Esophagus muscularis mucosa (tissue), 4 donors: ENCODE measurements around the gene VAT1. TPM values are rescaled to one million over a fixed set of nuclear protein-coding genes. Genes with fewer than 3 reads are reported as not detected.

Experiments
- DNase-seq: peaks from one replicate; pipeline ENCODE4 v3.0.0-alpha.2; 2017; ENCODE audit errors: extremely low spot score
- H3K27ac ChIP-seq, 4 donors: fragments of 200-600 bp; sonication (generic); replicated peaks in 1 of 4; 1 replicate in 3 of 4; 2 replicates in 1 of 4; pipeline ENCODE4 v1.5.1; 2016 to 2019; ENCODE audit warnings: mild to moderate bottlenecking in 1 of 4
- H3K27me3 ChIP-seq, 4 donors: fragments of 200-600 bp; sonication (generic); one replicate each; pipeline versions ENCODE4 v1.5.1 to v1.6.0; 2016 to 2019
- H3K36me3 ChIP-seq, 4 donors: fragments of 200-600 bp; sonication (generic); one replicate each; pipeline ENCODE4 v1.5.1; 2016 to 2019
- H3K4me1 ChIP-seq, 4 donors: fragments of 200-600 bp; sonication (generic); one replicate each; pipeline ENCODE4 v1.5.1; 2016 to 2019
- H3K4me3 ChIP-seq, 4 donors: fragments of 200-600 bp; sonication (generic); 1 replicate in 2 of 4; 2 replicates in 2 of 4; pipeline ENCODE4 v1.5.1; 2016 to 2019; ENCODE audit warnings: mild to moderate bottlenecking in 4 of 4, moderate library complexity in 1 of 4
- H3K9me3 ChIP-seq, 4 donors: fragments of 200-600 bp; sonication (generic); 1 replicate in 3 of 4; 2 replicates in 1 of 4; pipeline ENCODE4 v1.5.1; 2016 to 2019
- CTCF ChIP-seq, 3 experiments: fragments of 200-600 bp in 2 of 3; fragments of 450-650 bp in 1 of 3; sonication (generic) in 2 of 3; IDR thresholded peaks; one replicate each; pipeline ENCODE4 v1.5.1; 2017 to 2019; ENCODE audit warnings: antibody characterized with exemption in 3 of 3, mild to moderate bottlenecking in 2 of 3, moderate library complexity in 1 of 3
- EP300 ChIP-seq: sonication (generic); formaldehyde crosslinking; IDR thresholded peaks from one replicate; pipeline ENCODE4 v1.6.1; 2017; ENCODE audit warnings: antibody characterized with exemption
- POLR2A ChIP-seq: fragments of 450-650 bp; IDR thresholded peaks from one replicate; pipeline ENCODE4 v1.6.1; 2017; ENCODE audit warnings: antibody characterized with exemption, moderate library complexity, mild to moderate bottlenecking, low read depth
- POLR2AphosphoS5 ChIP-seq, 2 donors: sonication (generic); formaldehyde crosslinking; IDR thresholded peaks; one replicate each; pipeline ENCODE4 v1.6.1; 2017; ENCODE audit warnings: antibody characterized with exemption in 2 of 2
- WGBS: methylation state at CpG from one replicate; pipeline ENCODE4 v1.1.5; 2018; 5-methylcytosine and 5-hydroxymethylcytosine counted together
- intact Hi-C: fragments of 100-400 bp; cut with DNase I; formaldehyde crosslinking; loops from one replicate; pipeline ENCODE4 v1.15.1; 2023
- total RNA-seq, 4 donors: library from RNA; depleted of rRNA; stranded (reverse); fragments of >200 nt; gene quantifications; one replicate each; pipeline versions ENCODE4 v1.1.0 to v1.2.1, GENCODE V29; 2016

VAT1 gene
- 100 to 1,000 TPM; 106 to 190 (median 139) TPM for total RNA-seq

GRCh38 chr17:43021741-43022512 lies at the start of gene VAT1:
TSS of gene VAT1 (minus strand) at chr17:43022385. CDS start at chr17:43022322, 63 bp downstream.
- intact Hi-C loops, result loop anchor here (5.0 kb wide), 1 partner anchor 145 kb away; no protein-coding TSS in a partner anchor
- no peak for DNase-seq
- no peaks in the 10 kb centered on the region for H3K9me3 ChIP-seq
- peak within 1 kb of the TSS; percentile 85 to 93 (median 88) for H3K27ac ChIP-seq
- peaks cover 0 to 17% (median 15%) of the 10 kb centered on the region in 4 donors for H3K36me3 ChIP-seq
- WGBS, result 1% methylated on average over 25 of the region's 80 CpGs
- H3K4me3 ChIP-seq, result peak within 1 kb of the TSS; percentile 86 to 97 (median 94)
- TF ChIP-seq POLR2A (peak; percentile 44), POLR2AphosphoS5 (IDR thresholded peaks at IDR 0.05) (peak; percentile 69 to 88), EP300 (no peak), CTCF (IDR thresholded peaks at IDR 0.05) (peak in 1 of 3 experiments; percentile 2)
- H3K27me3 ChIP-seq, result no peaks in the 10 kb centered on the region
- H3K4me1 ChIP-seq, result peaks cover 35 to 63% (median 57%) of the 10 kb centered on the region in 4 donors

- no peaks in the 10 kb centered on the region for H3K4me1 ChIP-seq
- intact Hi-C loops, result no loop called here
- H3K36me3 ChIP-seq, result peaks cover 0 to 20% (median 0%) of the 10 kb centered on the region in 4 donors
- H3K27ac ChIP-seq, result no peak overlapping the region
- no peak for DNase-seq
- H3K4me3 ChIP-seq, result no peak overlapping the region
- 82% methylated on average over 1 of the region's 1 CpG for WGBS
- no peak for TF ChIP-seq CTCF (IDR thresholded peaks at IDR 0.05)
- TF ChIP-seq POLR2AphosphoS5 (IDR thresholded peaks at IDR 0.05), result no peak
- no peak for TF ChIP-seq EP300
- TF ChIP-seq POLR2A, result no peak
- no peaks in the 10 kb centered on the region for H3K9me3 ChIP-seq
- no peaks in the 10 kb centered on the region for H3K27me3 ChIP-seq
Measured at GRCh38 chr17:43070872-43071271, 48.7 kb upstream of the VAT1 start.

DNA sequence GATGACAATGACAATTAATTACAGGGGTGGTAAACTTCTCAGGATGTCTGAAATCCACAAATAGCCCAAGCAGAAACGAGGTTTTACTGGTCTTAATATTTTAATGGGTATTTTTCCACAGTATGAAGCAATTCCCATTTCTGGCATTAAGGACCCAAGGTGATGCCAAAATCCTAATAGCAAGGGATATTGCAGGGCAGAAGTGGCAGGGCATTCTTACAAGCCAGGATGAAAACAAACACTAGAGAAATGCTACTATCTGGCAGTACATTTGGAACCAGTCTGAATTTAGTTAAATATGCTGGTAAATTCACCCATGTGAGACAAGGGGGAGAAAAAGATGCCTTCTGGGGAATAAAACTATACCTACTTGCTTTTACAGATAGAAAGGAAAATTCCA lies 48.1 kb upstream of the VAT1 start:
- Histone ChIP-seq H3K27me3 (no peaks in the 10 kb centered on the region), H3K27ac (no peak overlapping the region), H3K4me3 (no peak overlapping the region), H3K36me3 (peaks cover 0 to 17% (median 0%) of the 10 kb centered on the region in 4 donors), H3K9me3 (no peaks in the 10 kb centered on the region), H3K4me1 (no peaks in the 10 kb centered on the region)
- WGBS, result 89% methylated on average over 1 of the region's 1 CpG
- no peak for TF ChIP-seq POLR2AphosphoS5 (IDR thresholded peaks at IDR 0.05)
- TF ChIP-seq EP300, result no peak
- TF ChIP-seq POLR2A, result no peak
- no peak for TF ChIP-seq CTCF (IDR thresholded peaks at IDR 0.05)
- no peak for DNase-seq
- intact Hi-C loops, result no loop called here

DNA sequence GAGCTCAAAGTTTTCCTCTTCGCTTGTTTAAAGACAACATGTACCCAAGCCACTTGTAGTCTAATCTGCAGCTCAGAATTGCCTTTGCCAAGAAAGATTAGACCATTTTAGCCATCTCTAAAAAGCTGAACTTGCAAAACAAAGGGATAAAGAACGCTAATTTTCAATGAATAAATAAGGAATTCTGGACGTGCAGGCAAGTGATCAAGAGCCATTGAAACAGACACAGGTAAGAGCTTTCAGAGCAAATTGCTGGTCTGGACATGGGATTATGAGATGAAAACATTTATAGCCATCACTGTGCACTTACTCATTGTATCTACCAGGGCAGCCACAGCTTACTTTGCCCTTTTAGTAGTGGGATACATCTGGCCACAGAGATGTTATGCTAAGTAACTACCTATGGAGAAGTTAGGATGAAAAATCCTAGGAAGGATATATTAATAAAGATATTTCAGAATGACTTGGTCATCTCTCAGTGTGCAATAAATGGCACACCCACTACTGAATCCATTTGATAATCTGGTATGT lies 47.2 kb upstream of the VAT1 start:
- peaks cover 0 to 16% (median 0%) of the 10 kb centered on the region in 4 donors for H3K36me3 ChIP-seq
- no peaks in the 10 kb centered on the region for H3K27me3 ChIP-seq
- no peaks in the 10 kb centered on the region for H3K9me3 ChIP-seq
- DNase-seq, result no peak
- TF ChIP-seq EP300 (no peak), CTCF (IDR thresholded peaks at IDR 0.05) (no peak)
- no peak overlapping the region for H3K4me3 ChIP-seq
- H3K27ac ChIP-seq, result no peak overlapping the region
- 85% methylated on average over 3 of the region's 3 CpGs for WGBS
- no peaks in the 10 kb centered on the region for H3K4me1 ChIP-seq
- intact Hi-C loops, result no loop called here
